ENCODE results near the gene KIF19.

The KIF19 gene

GRCh38 chr17:74362810-74363498, 36.9 kb downstream of the KIF19 start:
- DNase-seq (ENCODE audit: low spot score), result no peak

DNA sequence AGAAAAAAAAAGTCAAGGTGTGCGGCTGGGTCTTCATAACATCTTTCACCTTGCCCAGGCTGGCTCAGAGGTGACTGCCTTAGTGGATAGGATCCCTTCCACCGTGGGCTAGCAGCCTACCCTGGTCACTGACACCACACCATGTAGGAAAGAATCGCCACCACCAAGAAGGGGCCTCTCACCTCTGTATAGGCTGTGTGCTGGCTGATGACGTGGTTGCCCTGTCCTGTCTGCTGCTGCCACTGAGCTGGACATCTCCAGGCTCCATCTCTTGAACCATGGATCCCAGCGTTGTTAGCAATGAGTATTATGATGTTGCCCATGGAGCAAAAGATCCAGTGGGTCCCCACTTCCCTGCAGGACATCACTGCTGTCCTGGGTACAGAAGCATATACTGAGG, 41.2 kb downstream of the KIF19 start, which contains the start of gene GPR142:
Gene GPR142 (plus strand): TSS at position 301 of the 400 bp plus-strand sequence. CDS start 2,035 bp downstream, outside the sequence.
- DNase-seq (ENCODE audit: low spot score), result no peak

DNA sequence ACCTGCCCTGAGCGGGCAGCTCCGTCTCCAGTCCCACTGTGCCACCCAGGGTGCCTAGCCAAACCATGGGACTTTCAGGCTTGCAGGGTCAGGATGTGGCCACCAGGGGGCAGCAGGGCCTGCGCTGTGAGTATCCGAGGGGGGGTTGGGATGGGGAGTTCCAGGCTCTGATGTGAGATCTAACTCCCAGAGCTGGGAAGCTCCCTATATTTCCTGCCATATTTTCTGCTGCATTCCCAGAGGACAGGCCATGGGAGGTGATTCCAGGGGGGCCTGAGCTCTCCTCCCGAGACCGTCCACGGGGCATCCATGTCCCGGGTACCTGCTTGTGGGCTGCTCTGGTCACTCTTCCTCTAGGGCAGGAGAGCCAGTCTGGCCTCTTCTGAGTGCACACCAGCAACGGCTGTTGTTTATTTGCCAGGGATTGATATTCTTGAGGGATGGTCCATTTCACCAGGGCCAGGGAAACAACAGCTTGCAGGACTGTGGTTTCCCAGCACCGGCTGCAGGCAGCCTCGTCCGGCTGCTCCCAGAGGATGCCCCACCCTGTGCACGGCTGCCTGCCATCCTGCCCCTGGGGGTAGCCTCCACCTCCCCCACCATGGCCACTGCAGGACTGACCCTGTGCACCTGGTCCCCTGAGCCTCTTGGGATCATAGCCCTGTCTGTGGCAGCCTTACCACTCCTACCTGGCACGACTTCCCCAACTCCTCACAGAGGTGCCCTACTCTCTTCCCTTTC, 42.5 kb downstream of the KIF19 start:
- peak; percentile 57 for DNase-seq (ENCODE audit: low spot score)

GRCh38 chr17:74369221-74369620, 43.2 kb downstream of the KIF19 start:
- DNase-seq (ENCODE audit: low spot score), result no peak

DNA sequence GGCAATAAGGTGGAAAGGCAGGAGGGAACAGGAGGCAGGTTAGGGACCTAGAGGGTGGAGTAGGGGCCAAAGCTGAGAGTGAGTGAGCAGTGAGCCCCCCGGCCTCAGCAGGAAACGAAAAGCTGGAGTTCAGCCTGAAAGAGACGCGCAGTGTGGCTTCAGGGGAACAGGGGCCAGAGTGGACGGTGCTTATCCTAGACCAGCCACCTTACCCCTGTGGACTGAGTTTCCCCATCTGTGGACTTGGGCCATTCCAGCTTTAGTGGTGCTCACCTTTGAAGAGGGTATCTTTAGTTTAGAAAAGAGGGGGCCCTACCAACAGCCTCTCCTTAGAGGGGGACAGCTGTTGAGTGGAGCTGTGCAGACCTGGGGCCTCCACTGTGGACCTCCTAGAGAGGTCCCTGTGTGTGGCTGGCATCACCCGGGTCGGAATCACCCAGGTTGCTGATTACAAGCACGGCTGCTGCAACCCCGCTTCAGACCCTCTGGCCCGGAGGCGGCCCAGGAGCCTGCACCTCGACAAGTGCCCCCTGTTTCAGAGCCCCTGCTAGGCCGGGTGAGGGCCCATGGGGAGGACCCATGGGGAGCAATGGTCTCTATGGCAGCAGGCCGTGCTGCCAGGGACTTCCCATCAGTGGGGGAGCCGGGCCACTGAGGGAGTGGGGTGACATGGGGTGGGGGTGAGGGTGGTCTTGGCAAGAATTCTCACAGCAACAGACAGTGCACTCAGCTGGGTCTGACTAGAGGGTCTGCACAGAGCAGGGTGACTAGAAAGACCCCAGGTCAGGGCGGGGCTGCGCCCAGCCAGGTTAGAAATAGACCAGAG, 43.9 kb downstream of the KIF19 start:
- no peak for DNase-seq (ENCODE audit: low spot score)

- no peak for DNase-seq (ENCODE audit: low spot score)
Measured at GRCh38 chr17:74371653-74372147, 45.7 kb downstream of the KIF19 start.

GRCh38 chr17:74372426-74372825, 46.4 kb downstream of the KIF19 start:
- no peak for DNase-seq (ENCODE audit: low spot score)

- DNase-seq (ENCODE audit: low spot score), result no peak
Measured at GRCh38 chr17:74373838-74374606, 48.0 kb downstream of the KIF19 start.

- no peak for DNase-seq (ENCODE audit: low spot score)
Measured at GRCh38 chr17:74374858-74375257, 48.8 kb downstream of the KIF19 start.

DNA sequence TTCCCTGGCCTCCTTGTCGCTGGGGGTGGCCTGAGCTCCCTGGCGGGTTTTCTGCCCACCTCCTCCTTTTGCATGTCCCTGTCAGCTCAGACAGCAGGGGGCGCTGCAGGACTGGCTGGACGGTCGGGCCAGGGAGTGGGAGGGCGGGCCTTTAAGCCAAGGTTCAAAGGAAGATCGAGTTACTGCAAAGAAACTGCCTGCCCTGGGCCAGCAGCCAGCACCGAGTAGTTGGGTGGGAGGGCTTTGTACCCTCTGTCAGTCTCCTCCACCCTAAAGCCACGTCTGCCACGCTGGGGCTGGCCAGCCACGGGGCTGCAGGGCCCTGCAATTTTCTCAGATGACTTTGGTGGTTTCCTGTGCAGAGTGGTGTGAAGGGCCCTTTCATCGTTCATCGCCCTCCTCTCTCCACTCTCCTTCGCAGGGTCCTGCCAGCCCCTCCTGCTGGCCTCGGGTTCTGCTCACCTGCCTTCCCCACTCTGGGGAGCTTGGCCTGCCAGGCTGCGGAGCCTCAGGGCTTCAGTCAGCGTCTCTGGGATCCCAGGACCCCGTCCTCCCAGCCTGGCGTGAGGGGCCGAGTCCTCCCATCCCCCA, 53.6 kb downstream of the KIF19 start:
- DNase-seq (ENCODE audit: low spot score), result peak; percentile 76

DNA sequence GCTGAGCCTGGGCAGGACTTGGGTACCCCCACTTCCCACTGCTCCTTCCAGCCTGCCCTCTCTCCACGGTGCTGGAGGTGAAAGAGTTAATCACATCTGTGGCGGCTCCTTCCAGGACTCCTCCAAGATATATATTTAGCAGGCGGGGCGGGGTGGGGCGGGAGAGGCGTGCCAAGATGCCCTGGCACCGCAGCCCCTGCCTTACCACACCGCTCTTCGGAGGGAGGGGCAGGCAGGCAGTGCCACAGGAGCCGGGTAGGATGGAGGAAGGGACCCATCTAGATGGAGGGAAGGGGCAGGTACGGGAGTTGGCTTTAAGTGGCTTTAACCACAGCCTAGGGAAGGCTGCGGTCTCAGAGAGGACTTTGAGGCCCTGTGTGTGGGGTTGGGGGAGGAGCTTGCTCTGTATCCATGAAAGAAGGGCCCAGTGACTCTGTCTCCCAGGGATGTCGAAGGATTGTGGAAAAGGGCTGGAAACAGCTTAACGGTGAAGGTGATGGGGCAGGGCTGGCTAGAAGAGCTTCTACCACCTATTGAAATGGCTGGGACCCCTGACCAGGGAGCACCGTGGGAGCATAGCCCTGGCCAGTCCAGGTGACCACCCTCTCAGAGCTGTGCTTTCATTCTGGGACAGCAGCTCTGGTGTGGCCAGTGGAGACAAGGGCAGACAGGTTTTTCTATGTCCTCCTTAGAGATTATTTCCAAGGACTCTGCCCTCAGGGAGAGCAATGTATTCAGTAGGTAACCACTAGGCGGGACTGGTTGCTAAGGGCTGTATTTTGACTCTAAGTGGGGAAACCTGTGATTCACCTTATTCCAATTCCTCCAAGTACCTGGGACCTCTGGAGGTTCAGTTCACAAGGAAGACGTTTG, 54.3 kb downstream of the KIF19 start:
- DNase-seq (ENCODE audit: low spot score), result peak; percentile 56

GRCh38 chr17:74380959-74381808, 55.2 kb downstream of the KIF19 start:
- no peak for DNase-seq (ENCODE audit: low spot score)

DNA sequence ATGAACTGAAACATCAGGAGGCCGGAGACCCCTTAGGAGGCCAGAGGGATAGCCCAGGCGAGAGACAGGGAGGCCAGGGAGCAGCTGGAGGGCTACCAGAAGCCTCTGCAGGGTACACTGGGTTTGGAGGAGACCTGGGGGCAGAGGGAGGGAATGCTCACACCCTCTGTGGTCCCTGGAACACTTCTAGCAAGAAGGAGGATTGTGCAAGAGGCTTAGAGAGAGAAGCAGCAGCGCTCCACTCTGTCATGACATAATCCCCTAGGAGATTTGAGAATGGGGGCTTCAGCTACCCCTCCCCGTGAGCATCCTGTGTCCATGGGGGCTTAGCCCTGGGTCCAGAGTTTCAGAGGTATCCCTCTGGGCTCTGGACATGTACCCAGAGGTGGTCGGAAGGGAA, 57.1 kb downstream of the KIF19 start:
- no peak for DNase-seq (ENCODE audit: low spot score)

DNA sequence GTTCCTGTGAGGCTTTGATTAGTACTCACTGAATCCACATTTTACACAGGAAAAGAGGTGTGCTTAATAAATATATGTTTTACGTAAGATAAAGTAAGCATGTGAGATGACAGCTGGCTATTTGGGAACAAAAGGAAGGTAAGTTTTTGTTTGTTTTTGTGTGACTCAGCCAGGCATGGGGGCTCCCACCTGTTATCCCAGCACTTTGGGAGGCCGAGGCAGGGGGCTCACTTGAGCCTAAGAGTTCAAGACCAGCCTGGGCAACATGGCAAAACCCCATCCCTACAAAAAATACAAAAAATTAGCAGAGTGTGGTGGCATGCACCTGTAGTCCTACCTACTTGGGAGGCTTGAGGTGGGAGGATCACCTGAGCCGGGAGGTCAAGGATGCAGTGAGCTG, 59.2 kb downstream of the KIF19 start:
- DNase-seq (ENCODE audit: low spot score), result no peak

DNA sequence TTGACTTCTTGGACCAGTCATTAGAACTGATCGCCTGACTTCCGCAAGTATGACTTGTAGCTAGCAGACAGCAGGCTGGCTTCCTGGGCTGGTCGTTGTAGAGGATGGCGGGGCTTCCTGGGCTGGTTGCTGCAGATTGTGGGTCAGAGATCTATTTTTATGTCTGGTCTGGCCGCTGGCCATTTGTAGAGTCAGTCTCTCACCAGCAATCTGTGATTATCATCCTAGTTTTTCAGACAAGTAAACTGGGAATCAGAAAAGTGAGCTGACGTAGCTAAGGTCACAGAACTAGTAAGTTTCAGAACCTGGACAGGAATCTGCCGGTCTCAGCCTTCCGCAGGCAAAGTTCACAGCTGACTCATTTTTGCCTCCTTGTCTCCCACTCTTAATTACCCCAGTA, 60.4 kb downstream of the KIF19 start:
- peak; percentile 30 for DNase-seq (ENCODE audit: low spot score)

DNA sequence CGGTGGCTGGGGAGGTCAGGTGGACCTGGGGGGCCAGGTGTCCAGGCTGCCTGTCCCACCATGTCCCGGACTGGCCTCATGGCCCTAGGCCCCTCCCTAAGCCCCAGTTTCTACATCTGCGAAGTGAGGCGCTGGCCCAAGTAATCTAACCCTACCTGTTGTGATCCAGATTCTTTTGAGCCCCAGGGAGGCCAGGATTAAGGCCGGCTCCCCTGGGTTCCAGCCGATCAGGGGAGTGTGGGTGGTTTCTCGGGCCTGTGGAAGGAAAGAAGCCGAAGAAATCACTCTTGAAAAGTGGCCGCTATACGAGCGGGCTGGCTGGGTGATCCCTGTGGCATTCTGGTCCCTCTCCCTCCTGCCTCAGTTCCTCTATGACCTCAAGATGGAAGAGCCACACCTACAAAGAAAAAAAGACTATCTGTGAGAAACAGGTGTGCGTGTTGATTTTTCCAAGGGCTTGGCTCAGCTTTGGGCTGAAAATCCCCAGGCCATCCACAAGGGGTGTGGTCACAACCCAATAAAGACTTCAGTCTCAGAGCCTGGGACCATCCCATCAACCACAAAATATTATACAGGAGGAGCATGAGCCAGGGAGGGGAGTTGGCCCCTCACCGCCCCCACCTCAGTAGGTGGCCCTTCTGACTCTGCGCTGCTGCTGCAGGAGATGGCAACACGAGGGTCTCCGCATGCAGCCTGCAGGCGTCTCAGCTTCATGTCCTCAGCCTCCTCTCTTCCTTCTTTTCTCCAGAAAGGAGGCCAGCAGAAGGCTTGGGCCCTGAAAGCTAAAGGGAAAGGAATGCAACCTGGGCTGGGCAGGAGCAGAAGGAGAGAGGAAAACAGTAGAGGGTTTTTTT, 61.6 kb downstream of the KIF19 start:
- no peak for DNase-seq (ENCODE audit: low spot score)

- DNase-seq (ENCODE audit: low spot score), result no peak
Measured at GRCh38 chr17:74389084-74389753, 63.2 kb downstream of the KIF19 start.

All from kidney tubule cell (primary cell).